HepG2 (cell line): ENCODE measurements around the gene DNAJC12. TPM values are rescaled to one million over a fixed set of nuclear protein-coding genes. Genes with fewer than 3 reads are reported as not detected.

ENCODE experiments used
- ARID2 ChIP-seq: sonication (generic); formaldehyde crosslinking; IDR thresholded peaks from 2 replicates; pipeline ENCODE4 v1.8.1; 2022; ENCODE audit warnings: mild to moderate bottlenecking, missing genetic modification reagents, borderline replicate concordance
- CBX5 ChIP-seq: sonication (generic); formaldehyde crosslinking; IDR thresholded peaks from 2 replicates; pipeline ENCODE4 v1.4.0; 2020; ENCODE audit warnings: missing genetic modification reagents, borderline replicate concordance
- CREB1 ChIP-seq, 2 experiments: fragments of 450-650 bp in 1 of 2; IDR thresholded peaks; 2 replicates each; pipeline ENCODE4 v1.6.1; 2016 to 2017; ENCODE audit warnings: control low read depth in 1 of 2, mild to moderate bottlenecking in 1 of 2, missing compliant biosample characterization in 1 of 2, missing genetic modification characterization in 1 of 2
- GLI4 ChIP-seq: sonication (generic); formaldehyde crosslinking; IDR thresholded peaks from 2 replicates; pipeline ENCODE4 v1.5.1; 2020; ENCODE audit warnings: missing genetic modification reagents, mild to moderate bottlenecking, moderate library complexity, borderline replicate concordance
- HIC2 ChIP-seq: sonication (generic); formaldehyde crosslinking; IDR thresholded peaks from 2 replicates; pipeline ENCODE4 v1.9.0; 2022; ENCODE audit warnings: low read depth, missing genetic modification reagents
- HMGA1 ChIP-seq: sonication (generic); formaldehyde crosslinking; conservative IDR thresholded peaks from 2 replicates; pipeline ENCODE4 v1.4.0; 2020; ENCODE audit warnings: missing genetic modification reagents
- HOXA7 ChIP-seq: sonication (generic); formaldehyde crosslinking; IDR thresholded peaks from 2 replicates; pipeline ENCODE4 v1.8.1; 2022; ENCODE audit warnings: mild to moderate bottlenecking, missing genetic modification reagents, moderate library complexity
- KMT2A ChIP-seq: sonication (generic); formaldehyde crosslinking; IDR thresholded peaks from 2 replicates; pipeline ENCODE4 v1.4.0; 2020; ENCODE audit warnings: missing genetic modification reagents
- NONO ChIP-seq, 2 experiments: fragments of 450-650 bp in 1 of 2; sonication (generic) in 1 of 2; formaldehyde crosslinking in 1 of 2; IDR thresholded peaks in 1 of 2; conservative IDR thresholded peaks in 1 of 2; 2 replicates each; pipeline versions ENCODE4 v1.6.1 to v1.8.0; 2017 to 2022; ENCODE audit warnings: mild to moderate bottlenecking in 1 of 2, missing genetic modification reagents in 1 of 2, moderate library complexity in 1 of 2
- RAD21 ChIP-seq: fragments of 450-650 bp; formaldehyde crosslinking; IDR thresholded peaks from 2 replicates; pipeline ENCODE4 v1.5.0; 2020; ENCODE audit warnings: mild to moderate bottlenecking
- RXRA ChIP-seq: sonication (generic); formaldehyde crosslinking; IDR thresholded peaks from 2 replicates; pipeline ENCODE4 v1.5.1; 2020; ENCODE audit warnings: missing genetic modification reagents
- SIX1 ChIP-seq: sonication (generic); formaldehyde crosslinking; IDR thresholded peaks from 2 replicates; pipeline ENCODE4 v1.4.0; 2020; ENCODE audit warnings: missing genetic modification reagents, borderline replicate concordance
- SOX6 ChIP-seq, 2 experiments: fragments of 450-650 bp in 1 of 2; sonication (generic) in 1 of 2; formaldehyde crosslinking in 1 of 2; IDR thresholded peaks; 2 replicates each; pipeline versions ENCODE4 v1.4.0 to v1.6.1; 2017 to 2020; ENCODE audit warnings: antibody characterized with exemption in 1 of 2, mild to moderate bottlenecking in 1 of 2, missing genetic modification reagents in 1 of 2
- ZBTB21 ChIP-seq: sonication (generic); formaldehyde crosslinking; IDR thresholded peaks from 2 replicates; pipeline ENCODE4 v1.4.0; 2020; ENCODE audit warnings: missing genetic modification reagents
- ZBTB39 ChIP-seq: sonication (generic); formaldehyde crosslinking; IDR thresholded peaks from 2 replicates; pipeline ENCODE4 v1.5.0; 2020; ENCODE audit warnings: missing genetic modification reagents
- ZBTB8A ChIP-seq: sonication (generic); formaldehyde crosslinking; IDR thresholded peaks from 2 replicates; pipeline ENCODE4 v1.4.0; 2020; ENCODE audit warnings: mild to moderate bottlenecking, low read depth, missing genetic modification reagents, borderline replicate concordance
- ZEB1 ChIP-seq: IDR thresholded peaks from 2 replicates; pipeline ENCODE4 v1.6.1; 2012; ENCODE audit warnings: mild to moderate bottlenecking, low read depth, inconsistent platforms; ENCODE audit not compliant: insufficient replicate concordance
- ZNF468 ChIP-seq: sonication (generic); formaldehyde crosslinking; IDR thresholded peaks from 2 replicates; pipeline ENCODE4 v1.8.0; 2022; ENCODE audit warnings: mild to moderate bottlenecking, moderate library complexity, missing genetic modification reagents
- ZNF562 ChIP-seq: sonication (generic); formaldehyde crosslinking; IDR thresholded peaks from 2 replicates; pipeline ENCODE4 v1.8.0; 2022; ENCODE audit warnings: missing genetic modification reagents, borderline replicate concordance
- ZNF740 ChIP-seq: sonication (generic); formaldehyde crosslinking; IDR thresholded peaks from 2 replicates; pipeline ENCODE4 v1.4.0; 2020; ENCODE audit warnings: missing genetic modification reagents
- polyA plus RNA-seq, 8 experiments: library from polyadenylated mRNA; depleted of rRNA in 3 of 8; stranded (reverse) in 7 of 8; unstranded in 1 of 8; fragments of >200 nt; fragmentation: Illumina TruSeq in 4 of 8; extraction: Trizol in 4 of 8; gene quantifications; 2 replicates each; pipeline versions ENCODE4 v1.2.1 to v1.2.3, GENCODE V29; 2011 to 2016; ENCODE audit warnings: low read depth in 4 of 8, missing spikeins in 1 of 8, mixed read lengths in 1 of 8; ENCODE audit not compliant: insufficient read depth in 1 of 8
- total RNA-seq, 5 experiments: library from RNA; depleted of rRNA; stranded (reverse); fragments of >200 nt; fragmentation: Illumina TruSeq; extraction: Trizol; gene quantifications; 2 replicates each; pipeline ENCODE4 v1.2.3, GENCODE V29; 2016; ENCODE audit warnings: low read depth in 1 of 5
- TF ChIP-seq, protein P1 (sequence below): sonication (generic); formaldehyde crosslinking; IDR thresholded peaks from 2 replicates; pipeline ENCODE4 v1.5.1; 2020; ENCODE audit warnings: mild to moderate bottlenecking, missing genetic modification reagents

DNAJC12 gene
- total and polyA plus RNA-seq, 2 of the 13 experiments (the other 11 are each of a cell fraction or from before 2014, with no cell fraction given), result 11.6 to 43.9 TPM

- TF ChIP-seq HMGA1, result no peak
- TF ChIP-seq SOX6 (IDR thresholded peaks at IDR 0.05), result no peak
- peak; percentile 59 for TF ChIP-seq SOX6 (CRISPR knock-in tag; IDR thresholded peaks at IDR 0.05)
- no peak for TF ChIP-seq GLI4 (CRISPR knock-in tag)
- TF ChIP-seq ZNF740 (CRISPR knock-in tag), result no peak
- TF ChIP-seq HIC2 (CRISPR knock-in tag), result no peak
- no peak; the same call in 1 of the 2 replicates for TF ChIP-seq CBX5
- no peak for TF ChIP-seq CREB1 (IDR thresholded peaks at IDR 0.05)
- TF ChIP-seq CREB1 (CRISPR knock-in tag; IDR thresholded peaks at IDR 0.05), result peak; percentile 56; the same call in 1 of the 2 replicates
- 0 out of 2 replicates have a peak, but pooled peaks have one; percentile 26 for TF ChIP-seq SIX1 (CRISPR knock-in tag)
- TF ChIP-seq ZBTB21 (CRISPR knock-in tag), result 0 out of 2 replicates have a peak, but pooled peaks have one; percentile 20
- TF ChIP-seq ZBTB39, result peak; percentile 70; the same call in 1 of the 2 replicates
- no peak for TF ChIP-seq HOXA7 (CRISPR knock-in tag)
- peak; percentile 50; the same call in 1 of the 2 replicates for TF ChIP-seq KMT2A (CRISPR knock-in tag)
- 0 out of 2 replicates have a peak, but pooled peaks have one; percentile 24 for TF ChIP-seq RAD21 (CRISPR knock-in tag)
- TF ChIP-seq, protein P1, sequence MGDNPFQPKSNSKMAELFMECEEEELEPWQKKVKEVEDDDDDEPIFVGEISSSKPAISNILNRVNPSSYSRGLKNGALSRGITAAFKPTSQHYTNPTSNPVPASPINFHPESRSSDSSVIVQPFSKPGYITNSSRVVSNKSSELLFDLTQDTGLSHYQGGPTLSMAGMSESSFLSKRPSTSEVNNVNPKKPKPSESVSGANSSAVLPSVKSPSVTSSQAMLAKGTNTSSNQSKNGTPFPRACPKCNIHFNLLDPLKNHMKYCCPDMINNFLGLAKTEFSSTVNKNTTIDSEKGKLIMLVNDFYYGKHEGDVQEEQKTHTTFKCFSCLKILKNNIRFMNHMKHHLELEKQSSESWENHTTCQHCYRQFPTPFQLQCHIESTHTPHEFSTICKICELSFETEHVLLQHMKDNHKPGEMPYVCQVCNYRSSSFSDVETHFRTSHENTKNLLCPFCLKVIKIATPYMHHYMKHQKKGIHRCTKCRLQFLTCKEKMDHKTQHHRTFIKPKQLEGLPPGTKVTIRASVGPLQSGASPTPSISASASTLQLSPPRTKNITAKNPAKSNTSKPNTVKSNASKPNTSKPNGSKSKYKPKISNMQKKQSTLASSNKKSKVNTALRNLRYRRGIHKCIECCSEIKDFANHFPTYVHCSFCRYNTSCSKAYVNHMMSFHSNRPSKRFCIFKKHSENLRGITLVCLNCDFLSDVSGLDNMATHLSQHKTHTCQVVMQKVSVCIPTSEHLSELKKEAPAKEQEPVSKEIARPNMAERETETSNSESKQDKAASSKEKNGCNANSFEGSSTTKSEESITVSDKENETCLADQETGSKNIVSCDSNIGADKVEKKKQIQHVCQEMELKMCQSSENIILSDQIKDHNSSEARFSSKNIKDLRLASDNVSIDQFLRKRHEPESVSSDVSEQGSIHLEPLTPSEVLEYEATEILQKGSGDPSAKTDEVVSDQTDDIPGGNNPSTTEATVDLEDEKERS (CRISPR knock-in tag), result peak; percentile 72; the same call in 1 of the 2 replicates
- TF ChIP-seq ZBTB8A, result no peak
- no peak for TF ChIP-seq ARID2 (CRISPR knock-in tag)
- TF ChIP-seq ZNF468 (CRISPR knock-in tag), result no peak
- TF ChIP-seq NONO (IDR thresholded peaks at IDR 0.05), result no peak
- TF ChIP-seq NONO (CRISPR knock-in tag; conservative IDR thresholded peaks at IDR 0.05), result peak; percentile 49
- peak; percentile 60; the same call in 1 of the 2 replicates for TF ChIP-seq RXRA (CRISPR knock-in tag)
- TF ChIP-seq ZNF562 (CRISPR knock-in tag), result no peak
- peak; percentile 47 for TF ChIP-seq ZEB1
Measured at GRCh38 chr10:67764012-67764822, 73.8 kb downstream of the DNAJC12 start (continued).
